OCI-LY1 (cell line): ENCODE data around the gene ADH6.

ENCODE experiments used
- H2AFZ ChIP-seq: fragments of 200-600 bp; sonication (generic), shearing (Covaris generic); 2 replicates; pipeline ENCODE4 v1.6.0; 2014; ENCODE audit warnings: antibody characterized with exemption, mild to moderate bottlenecking, low read length
- H3F3A ChIP-seq: fragments of 200-600 bp; sonication (generic), shearing (Covaris generic); 2 replicates; pipeline ENCODE4 v1.6.0; 2014; ENCODE audit warnings: mild to moderate bottlenecking, antibody characterized with exemption, low read length, moderate library complexity; ENCODE audit not compliant: insufficient read depth
- H3K27ac ChIP-seq: fragments of 200-600 bp; sonication (generic); 2 replicates; pipeline ENCODE4 v1.5.1; 2014; ENCODE audit warnings: low read length, mixed run types, mild to moderate bottlenecking, low read depth; ENCODE audit not compliant: poor library complexity, severe bottlenecking
- H3K27me3 ChIP-seq: fragments of 200-600 bp; sonication (generic); 2 replicates; pipeline ENCODE4 v1.6.0; 2014; ENCODE audit warnings: antibody characterized with exemption, mild to moderate bottlenecking, low read length, moderate library complexity; ENCODE audit not compliant: insufficient read depth
- H3K36me3 ChIP-seq: fragments of 200-600 bp; sonication (generic); 2 replicates; pipeline ENCODE4 v1.6.1; 2014; ENCODE audit warnings: mild to moderate bottlenecking, antibody characterized with exemption, low read length, moderate library complexity, mixed read lengths; ENCODE audit not compliant: insufficient read depth
- H3K4me1 ChIP-seq: fragments of 200-600 bp; sonication (generic); 2 replicates; pipeline ENCODE4 v1.5.1; 2014; ENCODE audit warnings: mild to moderate bottlenecking, low read length, moderate library complexity; ENCODE audit not compliant: insufficient read depth, severe bottlenecking
- H3K4me2 ChIP-seq: fragments of 200-600 bp; sonication (generic), shearing (Covaris generic); 2 replicates; pipeline ENCODE4 v1.6.1; 2014; ENCODE audit warnings: low read length
- H3K4me3 ChIP-seq: fragments of 200-600 bp; sonication (generic); 2 replicates; pipeline ENCODE4 v1.5.1; 2014; ENCODE audit warnings: low read length, low read depth, mild to moderate bottlenecking, mixed read lengths; ENCODE audit not compliant: poor library complexity, severe bottlenecking
- H3K79me2 ChIP-seq: fragments of 200-600 bp; shearing (Covaris generic); 2 replicates; pipeline ENCODE4 v1.6.1; 2016; ENCODE audit warnings: mixed run types, low read length, mixed read lengths; ENCODE audit not compliant: insufficient read depth
- H3K9ac ChIP-seq: fragments of 200-600 bp; sonication (generic), shearing (Covaris generic); 2 replicates; pipeline ENCODE4 v1.6.1; 2014; ENCODE audit warnings: mild to moderate bottlenecking, low read length, mixed read lengths
- H3K9me2 ChIP-seq: fragments of 200-600 bp; sonication (generic), shearing (Covaris generic); 2 replicates; pipeline ENCODE4 v1.6.1; 2014; ENCODE audit warnings: low read depth, mild to moderate bottlenecking, low read length, mixed read lengths
- H3K9me3 ChIP-seq: fragments of 200-600 bp; shearing (Covaris generic); 2 replicates; pipeline ENCODE4 v1.6.1; 2014; ENCODE audit warnings: low read length, mixed read lengths
- H4K20me1 ChIP-seq: fragments of 200-600 bp; sonication (generic), shearing (Covaris generic); 2 replicates; pipeline ENCODE4 v1.6.0; 2016; ENCODE audit warnings: mild to moderate bottlenecking, low read length; ENCODE audit not compliant: insufficient read depth
- EZH2 ChIP-seq: fragments of 200-600 bp; sonication (generic), shearing (Covaris generic); IDR thresholded peaks from 2 replicates; pipeline ENCODE4 v1.8.0; 2017; ENCODE audit warnings: borderline replicate concordance, mixed run types, mild to moderate bottlenecking, antibody characterized with exemption, low read length, moderate library complexity, mixed read lengths
- TF ChIP-seq, protein P1 (sequence below): fragments of 200-600 bp; sonication (generic), shearing (Covaris generic); IDR thresholded peaks from 2 replicates; pipeline ENCODE4 v1.5.1; 2017; ENCODE audit warnings: mild to moderate bottlenecking, antibody characterized with exemption, low read length, moderate library complexity, mixed read lengths

ADH6 gene

DNA sequence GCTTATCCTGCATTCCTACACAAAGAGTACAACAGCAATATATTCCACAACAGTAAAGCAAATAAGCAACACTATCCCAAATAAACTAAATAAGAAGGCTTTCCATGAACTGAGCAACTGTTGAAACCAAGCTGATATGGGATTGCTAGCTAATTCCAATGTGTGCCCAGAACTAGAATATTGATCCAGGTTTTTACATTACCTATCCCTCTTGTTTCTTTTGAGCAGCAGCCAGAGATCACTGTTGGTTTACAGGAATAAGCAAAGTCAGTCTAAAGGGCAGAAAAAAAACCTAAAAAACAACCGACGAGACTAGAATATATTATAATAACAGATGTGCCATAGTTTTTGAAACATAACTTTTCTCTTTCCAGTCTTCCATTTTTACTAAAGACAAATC lies 52.5 kb downstream of the ADH6 start:
- Histone ChIP-seq H4K20me1 (no peaks in the 10 kb centered on the region), H3K79me2 (no peaks in the 10 kb centered on the region), H3K9me3 (no peaks in the 10 kb centered on the region), H3K4me3 (no peak overlapping the region), H3K27ac (no peak overlapping the region), H3K4me1 (no peaks in the 10 kb centered on the region), H3K9me2 (no peaks in the 10 kb centered on the region), H3K9ac (no peak overlapping the region), H3K27me3 (no peaks in the 10 kb centered on the region), H3K4me2 (no peak overlapping the region), H2AFZ (no peak overlapping the region), H3F3A (no peaks in the 10 kb centered on the region), H3K36me3 (no peaks in the 10 kb centered on the region)
- no peak for TF ChIP-seq EZH2
- TF ChIP-seq, protein P1, sequence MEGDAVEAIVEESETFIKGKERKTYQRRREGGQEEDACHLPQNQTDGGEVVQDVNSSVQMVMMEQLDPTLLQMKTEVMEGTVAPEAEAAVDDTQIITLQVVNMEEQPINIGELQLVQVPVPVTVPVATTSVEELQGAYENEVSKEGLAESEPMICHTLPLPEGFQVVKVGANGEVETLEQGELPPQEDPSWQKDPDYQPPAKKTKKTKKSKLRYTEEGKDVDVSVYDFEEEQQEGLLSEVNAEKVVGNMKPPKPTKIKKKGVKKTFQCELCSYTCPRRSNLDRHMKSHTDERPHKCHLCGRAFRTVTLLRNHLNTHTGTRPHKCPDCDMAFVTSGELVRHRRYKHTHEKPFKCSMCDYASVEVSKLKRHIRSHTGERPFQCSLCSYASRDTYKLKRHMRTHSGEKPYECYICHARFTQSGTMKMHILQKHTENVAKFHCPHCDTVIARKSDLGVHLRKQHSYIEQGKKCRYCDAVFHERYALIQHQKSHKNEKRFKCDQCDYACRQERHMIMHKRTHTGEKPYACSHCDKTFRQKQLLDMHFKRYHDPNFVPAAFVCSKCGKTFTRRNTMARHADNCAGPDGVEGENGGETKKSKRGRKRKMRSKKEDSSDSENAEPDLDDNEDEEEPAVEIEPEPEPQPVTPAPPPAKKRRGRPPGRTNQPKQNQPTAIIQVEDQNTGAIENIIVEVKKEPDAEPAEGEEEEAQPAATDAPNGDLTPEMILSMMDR, result no peak

DNA sequence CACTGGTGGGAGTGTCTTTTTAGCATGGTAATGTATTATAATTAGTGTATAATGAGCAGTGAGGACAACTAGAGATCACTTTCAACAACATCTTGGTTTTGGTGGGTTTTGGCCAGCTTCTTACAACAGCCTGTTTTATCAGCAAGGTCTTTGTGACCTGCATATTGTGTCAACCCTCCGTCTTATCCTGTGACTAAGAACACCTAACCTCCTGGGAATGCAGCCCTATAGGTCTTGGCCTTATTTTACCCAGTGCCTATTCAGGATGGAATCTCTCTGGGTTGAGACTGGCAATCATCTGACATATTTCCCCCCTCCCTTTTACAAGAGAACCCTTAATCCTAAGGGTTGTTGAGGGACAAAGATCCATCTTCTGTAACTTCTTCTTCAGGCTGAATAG lies 53.1 kb downstream of the ADH6 start:
- no peak overlapping the region for H3K27ac ChIP-seq
- H3K9me3 ChIP-seq, result no peaks in the 10 kb centered on the region
- H3K4me3 ChIP-seq, result no peak overlapping the region
- no peak overlapping the region for H3K9ac ChIP-seq
- no peaks in the 10 kb centered on the region for H3K4me1 ChIP-seq
- H3F3A ChIP-seq, result no peaks in the 10 kb centered on the region
- H3K4me2 ChIP-seq, result no peak overlapping the region
- no peaks in the 10 kb centered on the region for H3K79me2 ChIP-seq
- no peaks in the 10 kb centered on the region for H3K27me3 ChIP-seq
- H3K36me3 ChIP-seq, result no peaks in the 10 kb centered on the region
- H4K20me1 ChIP-seq, result no peaks in the 10 kb centered on the region
- no peak overlapping the region for H2AFZ ChIP-seq
- TF ChIP-seq EZH2, result no peak
- TF ChIP-seq, protein P1, result no peak
- no peaks in the 10 kb centered on the region for H3K9me2 ChIP-seq

DNA sequence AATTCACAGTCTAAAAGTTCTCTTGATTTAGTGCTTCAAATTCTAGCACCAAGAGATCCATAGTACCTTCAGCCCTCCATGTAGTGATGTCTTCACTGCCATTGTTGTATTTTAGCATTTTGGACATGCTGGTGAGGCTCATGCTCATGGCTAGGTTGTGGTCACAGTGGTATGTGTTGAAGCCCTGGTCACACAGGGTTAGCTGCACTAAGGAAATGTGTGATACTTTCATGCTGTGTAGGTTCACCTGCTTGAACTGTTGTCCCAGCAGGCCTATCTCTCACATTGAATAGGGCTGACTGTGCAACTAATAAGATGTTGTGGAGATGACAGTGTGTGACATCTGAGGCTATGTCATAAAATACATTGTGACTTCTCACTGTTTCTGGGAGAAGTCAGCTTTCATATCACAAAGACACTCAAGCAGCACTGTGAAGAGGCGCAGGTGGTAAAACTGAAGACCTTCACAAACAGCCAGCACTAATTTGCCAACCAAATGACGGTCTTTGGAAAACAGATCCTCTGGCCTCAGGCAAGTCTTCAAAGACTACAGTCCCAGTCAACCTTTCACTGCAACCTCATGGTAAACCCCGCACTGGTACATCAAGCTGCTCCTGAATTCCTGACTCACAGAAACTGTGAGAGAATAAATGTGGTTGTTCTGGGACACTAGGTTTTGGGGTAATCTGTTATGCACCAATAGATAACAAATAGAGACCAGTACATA lies 57.5 kb downstream of the ADH6 start:
- no peaks in the 10 kb centered on the region for H3K79me2 ChIP-seq
- H3K4me1 ChIP-seq, result no peaks in the 10 kb centered on the region
- no peak overlapping the region for H3K4me2 ChIP-seq
- no peak for TF ChIP-seq EZH2
- TF ChIP-seq, protein P1, result no peak
- H3K36me3 ChIP-seq, result no peaks in the 10 kb centered on the region
- H3K9me2 ChIP-seq, result no peaks in the 10 kb centered on the region
- no peaks in the 10 kb centered on the region for H3F3A ChIP-seq
- no peak overlapping the region for H3K27ac ChIP-seq
- H3K27me3 ChIP-seq, result no peaks in the 10 kb centered on the region
- H3K9ac ChIP-seq, result no peak overlapping the region
- no peaks in the 10 kb centered on the region for H4K20me1 ChIP-seq
- H3K9me3 ChIP-seq, result no peaks in the 10 kb centered on the region
- H3K4me3 ChIP-seq, result no peak overlapping the region
- no peak overlapping the region for H2AFZ ChIP-seq
